Measurements from ENCODE around the gene CNTD1.

Gene CNTD1

GRCh38 chr17:42843358-42843934, 44.8 kb downstream of the CNTD1 start:
- H3K4me3 ChIP-seq (ENCODE audit: low read depth, low read length), result no peak overlapping the region
- no peak overlapping the region for H3K27ac ChIP-seq (ENCODE audit: extremely low read depth, low read depth, low read length)
- ChIA-PET POLR2A (interaction anchor here (1.0 to 4.7 kb wide), 4 partner anchors 10 to 472 kb away, joined by 3 to 25 read pairs (median 3); partner anchors contain the start of genes PSME3 and RPL27), CTCF (interaction anchor here (0.5 to 5.4 kb wide), 36 partner anchors 9 to 496 kb away, joined by 3 to 81 read pairs (median 4); partner anchors contain the start of genes IFI35, PSME3 and RPL27)
- TF ChIP-seq KLF1 (tag by site-specific recombination; IDR thresholded peaks at IDR 0.05), result no peak
- peak; percentile 56 for TF ChIP-seq IKZF3 (tag by site-specific recombination; IDR thresholded peaks at IDR 0.05)
- peak; percentile 11; the same call in 1 of the 2 replicates for TF ChIP-seq PRDM1 (tag by site-specific recombination; IDR thresholded peaks at IDR 0.05)
- TF ChIP-seq CTCF (tag by site-specific recombination; IDR thresholded peaks at IDR 0.05), result peak; percentile 89
- no peak for TF ChIP-seq ZNF391 (tag by site-specific recombination; IDR thresholded peaks at IDR 0.05; ENCODE audit: borderline replicate concordance, low read depth)
- peak; percentile 97 for TF ChIP-seq ZNF654 (tag by site-specific recombination; IDR thresholded peaks at IDR 0.05; ENCODE audit: low read depth)
- H3K9me3 ChIP-seq (ENCODE audit: control insufficient read depth, insufficient read depth, low read depth, low read length), result no peaks in the 10 kb centered on the region
- H3K36me3 ChIP-seq (ENCODE audit: control insufficient read depth in 2 of 2, insufficient read depth in 1 of 2, low read length in 2 of 2), result peaks cover 33 to 74% of the 10 kb centered on the region in 2 experiments
- no peaks in the 10 kb centered on the region for H3K4me1 ChIP-seq (ENCODE audit: control insufficient read depth, insufficient read depth, low read length)

- POLR2A ChIA-PET, result interaction anchor here (1.4 to 4.7 kb wide), 4 partner anchors 11 to 471 kb away, joined by 3 to 25 read pairs (median 10); partner anchors contain the start of genes PSME3 and RPL27
- peaks cover 25 to 66% of the 10 kb centered on the region in 2 experiments for H3K36me3 ChIP-seq (ENCODE audit: control insufficient read depth in 2 of 2, insufficient read depth in 1 of 2, low read length in 2 of 2)
- no peaks in the 10 kb centered on the region for H3K4me1 ChIP-seq (ENCODE audit: control insufficient read depth, insufficient read depth, low read length)
- no peak within 1 kb of the TSS for H3K27ac ChIP-seq (ENCODE audit: extremely low read depth, low read depth, low read length)
- no peak within 1 kb of the TSS for H3K4me3 ChIP-seq (ENCODE audit: low read depth, low read length)
- TF ChIP-seq ZSCAN4 (tag by site-specific recombination; IDR thresholded peaks at IDR 0.05) (no peak), ZNF654 (tag by site-specific recombination; IDR thresholded peaks at IDR 0.05; ENCODE audit: low read depth) (no peak), PRDM2 (tag by site-specific recombination; IDR thresholded peaks at IDR 0.05; ENCODE audit: borderline replicate concordance) (no peak), YY1 (tag by site-specific recombination; IDR thresholded peaks at IDR 0.05) (no peak), PRDM10 (tag by site-specific recombination; IDR thresholded peaks at IDR 0.05) (no peak), ZNF404 (tag by site-specific recombination; IDR thresholded peaks at IDR 0.05) (no peak), ZBTB26 (tag by site-specific recombination; optimal IDR thresholded peaks at IDR 0.05) (no peak), ZNF501 (tag by site-specific recombination; IDR thresholded peaks at IDR 0.05) (no peak), ZNF768 (tag by site-specific recombination; IDR thresholded peaks at IDR 0.05) (no peak), ZNF23 (tag by site-specific recombination; IDR thresholded peaks at IDR 0.05; ENCODE audit: borderline replicate concordance) (no peak), ZNF843 (tag by site-specific recombination; IDR thresholded peaks at IDR 0.05) (no peak), ZNF223 (tag by site-specific recombination; IDR thresholded peaks at IDR 0.05) (no peak)
- CTCF ChIA-PET, result interaction anchor here (0.6 to 5.4 kb wide), 18 partner anchors 10 to 371 kb away, joined by 3 to 81 read pairs (median 4); partner anchors contain the start of genes IFI35, PSME3 and RPL27
- H3K9me3 ChIP-seq (ENCODE audit: control insufficient read depth, insufficient read depth, low read depth, low read length), result no peaks in the 10 kb centered on the region
Observed at GRCh38 chr17:42844271-42844670, 45.6 kb downstream of the CNTD1 start, which contains the start of gene AOC2. TSS of gene AOC2 (plus strand) at chr17:42844580. CDS start at chr17:42844627, 47 bp downstream.
